CD4-positive, alpha-beta T cell treated with Interleukin-4 for 4 hours (primary cell): ENCODE data around the gene STAT6.

Experiments used
- DNase-seq: peaks from one replicate; pipeline ENCODE4 v3.0.0-alpha.2; 2020

Gene STAT6

GRCh38 chr12:57111031-57111734, at the start of gene STAT6:
STAT6 (minus strand) TSS chr12:57111362; CDS start chr12:57108278, 3,084 bp downstream.
- DNase-seq = peak; percentile 92

- no peak for DNase-seq
Observed at GRCh38 chr12:57160741-57161140, 49.6 kb upstream of the STAT6 start.

GRCh38 chr12:57160040-57160439, 48.9 kb upstream of the STAT6 start:
- DNase-seq = no peak

GRCh38 chr12:57159311-57159710, 48.1 kb upstream of the STAT6 start:
- no peak for DNase-seq

- DNase-seq = no peak
Observed at GRCh38 chr12:57158665-57159064, 47.5 kb upstream of the STAT6 start.

GRCh38 chr12:57158186-57158585, 47.0 kb upstream of the STAT6 start:
- no peak for DNase-seq

- DNase-seq = no peak
Observed at GRCh38 chr12:57157588-57158173, 46.5 kb upstream of the STAT6 start.

GRCh38 chr12:57156701-57157403, 45.7 kb upstream of the STAT6 start:
- no peak for DNase-seq

- no peak for DNase-seq
Observed at GRCh38 chr12:57154804-57155434, 43.8 kb upstream of the STAT6 start.

GRCh38 chr12:57154076-57154475, 42.9 kb upstream of the STAT6 start:
- no peak for DNase-seq

- DNase-seq = no peak
Observed at GRCh38 chr12:57153415-57153997, 42.3 kb upstream of the STAT6 start.

- no peak for DNase-seq
Observed at GRCh38 chr12:57152639-57153038, 41.5 kb upstream of the STAT6 start.

- no peak for DNase-seq
Observed at GRCh38 chr12:57151741-57152630, 40.8 kb upstream of the STAT6 start.

- DNase-seq = no peak
Observed at GRCh38 chr12:57150400-57151000, 39.3 kb upstream of the STAT6 start.

GRCh38 chr12:57149245-57149900, 38.2 kb upstream of the STAT6 start:
- no peak for DNase-seq

- no peak for DNase-seq
Observed at GRCh38 chr12:57148469-57149244, 37.5 kb upstream of the STAT6 start.

- DNase-seq = no peak
Observed at GRCh38 chr12:57146961-57147944, 36.1 kb upstream of the STAT6 start, which contains the start of gene LRP1-AS. LRP1-AS (minus strand) TSS chr12:57147619.

- no peak for DNase-seq
Observed at GRCh38 chr12:57146092-57146491, 34.9 kb upstream of the STAT6 start.

- DNase-seq = no peak
Observed at GRCh38 chr12:57145460-57146059, 34.4 kb upstream of the STAT6 start.
